ENCODE results near the gene SGF29. TPM values are rescaled to one million over a fixed set of nuclear protein-coding genes. Genes with fewer than 3 reads are reported as not detected.
"Not testable (repeated sequence)": the region's sequence is repeated elsewhere in the genome, so short reads cannot be mapped to it uniquely, and the experiment has no call there.

SGF29 gene
- total and polyA plus RNA-seq, 4 donors, result 17.8 to 46.6 (median 24.4) TPM

GRCh38 chr16:28542646-28543045 lies 11.1 kb upstream of the SGF29 start:
- DNase-seq, result no peak
- TF ChIP-seq, protein P1, sequence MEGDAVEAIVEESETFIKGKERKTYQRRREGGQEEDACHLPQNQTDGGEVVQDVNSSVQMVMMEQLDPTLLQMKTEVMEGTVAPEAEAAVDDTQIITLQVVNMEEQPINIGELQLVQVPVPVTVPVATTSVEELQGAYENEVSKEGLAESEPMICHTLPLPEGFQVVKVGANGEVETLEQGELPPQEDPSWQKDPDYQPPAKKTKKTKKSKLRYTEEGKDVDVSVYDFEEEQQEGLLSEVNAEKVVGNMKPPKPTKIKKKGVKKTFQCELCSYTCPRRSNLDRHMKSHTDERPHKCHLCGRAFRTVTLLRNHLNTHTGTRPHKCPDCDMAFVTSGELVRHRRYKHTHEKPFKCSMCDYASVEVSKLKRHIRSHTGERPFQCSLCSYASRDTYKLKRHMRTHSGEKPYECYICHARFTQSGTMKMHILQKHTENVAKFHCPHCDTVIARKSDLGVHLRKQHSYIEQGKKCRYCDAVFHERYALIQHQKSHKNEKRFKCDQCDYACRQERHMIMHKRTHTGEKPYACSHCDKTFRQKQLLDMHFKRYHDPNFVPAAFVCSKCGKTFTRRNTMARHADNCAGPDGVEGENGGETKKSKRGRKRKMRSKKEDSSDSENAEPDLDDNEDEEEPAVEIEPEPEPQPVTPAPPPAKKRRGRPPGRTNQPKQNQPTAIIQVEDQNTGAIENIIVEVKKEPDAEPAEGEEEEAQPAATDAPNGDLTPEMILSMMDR (IDR thresholded peaks at IDR 0.05; ENCODE audit: control extremely low read depth, extremely low read depth), result no peak
- H3K4me1 ChIP-seq (ENCODE audit: control insufficient read depth in 5 of 5, insufficient read depth in 5 of 5, low read length in 5 of 5), result peaks cover 0 to 12% (median 5%) of the 10 kb centered on the region in 5 donors
- no peak for ATAC-seq (ENCODE audit: insufficient read depth, low FRiP score)
- H3K4me3 ChIP-seq, result no peak overlapping the region
- H3K27ac ChIP-seq (ENCODE audit: low read depth in 1 of 2, low read length in 1 of 2), result peak overlapping the region in 1 of 2 donors; percentile 68
- no peaks in the 10 kb centered on the region for H3K27me3 ChIP-seq (ENCODE audit: control insufficient read depth in 3 of 3, insufficient read depth in 3 of 3, low read length in 2 of 3)
- no peaks in the 10 kb centered on the region for H3K36me3 ChIP-seq (ENCODE audit: control insufficient read depth in 4 of 4, insufficient read depth in 4 of 4, low read length in 4 of 4)
- 59 to 83% methylated on average over 7 of the region's 7 CpGs for whole genome bisulfite sequencing, 2 donors
- H3K9me3 ChIP-seq (ENCODE audit: control insufficient read depth in 4 of 4, insufficient read depth in 3 of 4, low read length in 3 of 4), result peaks cover 0 to 3% (median 0%) of the 10 kb centered on the region in 4 donors
- no peak overlapping the region for H3K9ac ChIP-seq (ENCODE audit: insufficient read depth in 1 of 2, low read length in 2 of 2)

- no peak overlapping the region for H3K9ac ChIP-seq (ENCODE audit: insufficient read depth in 1 of 2, low read length in 2 of 2)
- 35 to 51% methylated on average over 7 of the region's 7 CpGs for WGBS, 2 donors
- no peak overlapping the region for H3K27ac ChIP-seq (ENCODE audit: low read depth in 1 of 2, low read length in 1 of 2)
- no peak for ATAC-seq (ENCODE audit: insufficient read depth, low FRiP score)
- H3K4me1 ChIP-seq (ENCODE audit: control insufficient read depth in 5 of 5, insufficient read depth in 5 of 5, low read length in 5 of 5), result peaks cover 0 to 8% (median 1%) of the 10 kb centered on the region in 5 donors
- no peak overlapping the region for H3K4me3 ChIP-seq
- peaks cover 0 to 3% (median 0%) of the 10 kb centered on the region in 4 donors for H3K9me3 ChIP-seq (ENCODE audit: control insufficient read depth in 4 of 4, insufficient read depth in 3 of 4, low read length in 3 of 4)
- TF ChIP-seq, protein P1 (IDR thresholded peaks at IDR 0.05; ENCODE audit: control extremely low read depth, extremely low read depth), result no peak
- no peaks in the 10 kb centered on the region for H3K27me3 ChIP-seq (ENCODE audit: control insufficient read depth in 3 of 3, insufficient read depth in 3 of 3, low read length in 2 of 3)
- H3K36me3 ChIP-seq (ENCODE audit: control insufficient read depth in 4 of 4, insufficient read depth in 4 of 4, low read length in 4 of 4), result no peaks in the 10 kb centered on the region
- DNase-seq, result peak in 1 of 3 donors; percentile 23
Measured at GRCh38 chr16:28543072-28543471, 10.6 kb upstream of the SGF29 start.

DNA sequence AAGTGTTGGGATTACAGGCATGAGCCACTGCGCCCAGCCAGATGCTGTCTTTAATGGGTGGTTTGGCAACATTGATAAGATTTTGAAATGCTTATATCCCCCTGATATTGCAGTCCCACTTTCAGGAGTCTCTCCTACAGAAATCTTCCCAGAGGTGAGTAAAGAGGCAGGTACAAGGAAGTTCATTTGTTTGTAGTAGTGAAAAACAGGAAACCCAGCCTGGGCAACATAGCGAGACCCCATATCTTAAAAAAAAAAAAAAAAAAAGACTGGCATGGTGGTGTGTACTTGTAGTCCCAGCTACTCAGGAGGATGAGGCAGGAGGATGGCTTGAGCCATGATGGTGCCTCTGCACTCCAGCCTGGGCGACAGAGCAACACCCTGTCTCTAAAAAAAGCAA lies 8.7 kb upstream of the SGF29 start:
- no peaks in the 10 kb centered on the region for H3K9me3 ChIP-seq (ENCODE audit: control insufficient read depth in 4 of 4, insufficient read depth in 3 of 4, low read length in 3 of 4)
- H3K36me3 ChIP-seq (ENCODE audit: control insufficient read depth in 4 of 4, insufficient read depth in 4 of 4, low read length in 4 of 4), result no peaks in the 10 kb centered on the region
- ATAC-seq (ENCODE audit: insufficient read depth, low FRiP score) (no peak), DNase-seq (no peak)
- H3K27ac ChIP-seq (ENCODE audit: low read depth in 1 of 2, low read length in 1 of 2), result no peak overlapping the region
- TF ChIP-seq, protein P1 (IDR thresholded peaks at IDR 0.05; ENCODE audit: control extremely low read depth, extremely low read depth), result no peak
- H3K4me1 ChIP-seq (ENCODE audit: control insufficient read depth in 5 of 5, insufficient read depth in 5 of 5, low read length in 5 of 5), result no peaks in the 10 kb centered on the region
- no peaks in the 10 kb centered on the region for H3K27me3 ChIP-seq (ENCODE audit: control insufficient read depth in 3 of 3, insufficient read depth in 3 of 3, low read length in 2 of 3)
- no peak overlapping the region for H3K9ac ChIP-seq (ENCODE audit: insufficient read depth in 1 of 2, low read length in 2 of 2)
- 83 to 85% methylated on average over 3 of the region's 3 CpGs for WGBS, 2 donors
- H3K4me3 ChIP-seq, result no peak overlapping the region

- H3K27me3 ChIP-seq (ENCODE audit: control insufficient read depth in 3 of 3, insufficient read depth in 3 of 3, low read length in 2 of 3); H3K4me1 ChIP-seq (ENCODE audit: control insufficient read depth in 5 of 5, insufficient read depth in 5 of 5, low read length in 5 of 5); DNase-seq; H3K9ac ChIP-seq (ENCODE audit: insufficient read depth in 1 of 2, low read length in 2 of 2); ATAC-seq (ENCODE audit: insufficient read depth, low FRiP score); H3K9me3 ChIP-seq (ENCODE audit: control insufficient read depth in 4 of 4, insufficient read depth in 3 of 4, low read length in 3 of 4); H3K27ac ChIP-seq (ENCODE audit: low read depth in 1 of 2, low read length in 1 of 2); H3K4me3 ChIP-seq; H3K36me3 ChIP-seq (ENCODE audit: control insufficient read depth in 4 of 4, insufficient read depth in 4 of 4, low read length in 4 of 4): not testable (repeated sequence)
- 73 to 80% methylated on average over 7 of the region's 7 CpGs for WGBS, 2 donors
Measured at GRCh38 chr16:28545964-28546363, 7.8 kb upstream of the SGF29 start.
